Mesenchymal stem cell (in vitro differentiated cells and primary cell): ENCODE measurements around the gene CBR1.

ENCODE experiments used
- DNase-seq: peaks from one replicate; pipeline ENCODE4 v3.0.0-alpha.2; 2013
- H2AFZ ChIP-seq: one replicate; pipeline ENCODE4 v1.6.1; 2013; ENCODE audit warnings: low read depth, mild to moderate bottlenecking, control low read depth, inconsistent platforms, low read length, moderate library complexity
- H2AK5ac ChIP-seq: 2 replicates; pipeline ENCODE4 v1.6.1; 2013; ENCODE audit warnings: low read length, moderate library complexity, mild to moderate bottlenecking, inconsistent platforms; ENCODE audit not compliant: severe bottlenecking
- H2BK120ac ChIP-seq: one replicate; pipeline ENCODE4 v1.6.1; 2013; ENCODE audit warnings: low read depth, mild to moderate bottlenecking, inconsistent platforms, low read length, moderate library complexity
- H2BK12ac ChIP-seq, 2 experiments: one replicate each; pipeline ENCODE4 v1.6.1; 2013; ENCODE audit warnings: inconsistent platforms in 2 of 2, low read length in 2 of 2, mild to moderate bottlenecking in 2 of 2, moderate library complexity in 2 of 2, control low read depth in 1 of 2
- H2BK15ac ChIP-seq: one replicate; pipeline ENCODE4 v1.6.1; 2013; ENCODE audit warnings: mild to moderate bottlenecking, low read depth, inconsistent platforms; ENCODE audit not compliant: poor library complexity, severe bottlenecking
- H2BK5ac ChIP-seq: 2 replicates; pipeline ENCODE4 v1.6.1; 2013; ENCODE audit warnings: low read depth, mild to moderate bottlenecking, low read length, control low read depth, inconsistent platforms; ENCODE audit not compliant: poor library complexity, severe bottlenecking
- H3K14ac ChIP-seq, 2 experiments: one replicate each; pipeline ENCODE4 v1.6.1; 2013; ENCODE audit warnings: inconsistent platforms in 2 of 2, low read length in 2 of 2, control low read depth in 1 of 2, mild to moderate bottlenecking in 1 of 2, moderate library complexity in 1 of 2
- H3K18ac ChIP-seq, 2 experiments: one replicate each; pipeline ENCODE4 v1.6.1; 2013; ENCODE audit warnings: inconsistent platforms in 2 of 2, low read length in 2 of 2, control low read depth in 1 of 2, low read depth in 1 of 2, mild to moderate bottlenecking in 1 of 2
- H3K23ac ChIP-seq, 2 experiments: one replicate each; pipeline ENCODE4 v1.6.1; 2013; ENCODE audit warnings: inconsistent platforms in 2 of 2, low read length in 2 of 2, mild to moderate bottlenecking in 2 of 2, moderate library complexity in 2 of 2, control low read depth in 1 of 2
- H3K27ac ChIP-seq: 2 replicates; pipeline ENCODE4 v1.5.1; 2013; ENCODE audit warnings: mild to moderate bottlenecking, moderate library complexity, low read length, control low read depth, inconsistent platforms; ENCODE audit not compliant: poor library complexity, severe bottlenecking
- H3K27me3 ChIP-seq, 2 experiments: 2 replicates each; pipeline versions ENCODE4 v1.6.1 to v1.7.0; 2013; ENCODE audit warnings: low read length in 2 of 2, mild to moderate bottlenecking in 2 of 2, moderate library complexity in 2 of 2, control low read depth in 1 of 2, inconsistent platforms in 1 of 2; ENCODE audit not compliant: control insufficient read depth in 1 of 2, insufficient read depth in 1 of 2
- H3K36me3 ChIP-seq, 2 experiments: 2 replicates each; pipeline versions ENCODE4 v1.6.1 to v1.7.0; 2013; ENCODE audit warnings: low read length in 2 of 2, control low read depth in 1 of 2, inconsistent platforms in 1 of 2, low read depth in 1 of 2, mild to moderate bottlenecking in 1 of 2; ENCODE audit not compliant: insufficient read depth in 2 of 2, control insufficient read depth in 1 of 2
- H3K4ac ChIP-seq, 2 experiments: one replicate each; pipeline ENCODE4 v1.6.1; 2013; ENCODE audit warnings: inconsistent platforms in 2 of 2, low read length in 2 of 2, mild to moderate bottlenecking in 2 of 2, moderate library complexity in 2 of 2, control low read depth in 1 of 2, low read depth in 1 of 2
- H3K4me1 ChIP-seq: 2 replicates; pipeline ENCODE4 v1.6.1; 2013; ENCODE audit warnings: low read depth, low read length, control low read depth; ENCODE audit not compliant: control insufficient read depth, insufficient read depth
- H3K4me2 ChIP-seq: 2 replicates; pipeline ENCODE4 v1.6.1; 2013; ENCODE audit warnings: low read length, mild to moderate bottlenecking, inconsistent platforms; ENCODE audit not compliant: poor library complexity, severe bottlenecking
- H3K4me3 ChIP-seq, 2 experiments: 2 replicates each; pipeline versions ENCODE4 v1.5.1 to v1.7.0; 2013; ENCODE audit warnings: low read length in 2 of 2, mild to moderate bottlenecking in 2 of 2, control low read depth in 1 of 2, low read depth in 1 of 2; ENCODE audit not compliant: insufficient read depth in 1 of 2
- H3K79me1 ChIP-seq: replicated peaks from 2 replicates; pipeline ENCODE4 v1.6.1; 2013; ENCODE audit warnings: mild to moderate bottlenecking, control low read depth, low read length, inconsistent platforms; ENCODE audit not compliant: poor library complexity, severe bottlenecking
- H3K9ac ChIP-seq: 2 replicates; pipeline ENCODE4 v1.7.0; 2013; ENCODE audit warnings: mild to moderate bottlenecking, low read length, moderate library complexity
- H3K9me3 ChIP-seq: 2 replicates; pipeline ENCODE4 v1.7.0; 2013; ENCODE audit warnings: mild to moderate bottlenecking, low read length; ENCODE audit not compliant: control insufficient read depth
- H4K8ac ChIP-seq: one replicate; pipeline ENCODE4 v1.6.1; 2013; ENCODE audit warnings: inconsistent platforms, mild to moderate bottlenecking, low read length, moderate library complexity
- H4K91ac ChIP-seq: one replicate; pipeline ENCODE4 v1.6.1; 2013; ENCODE audit warnings: mild to moderate bottlenecking, low read length, inconsistent platforms
- WGBS: methylation state at CpG from one replicate; pipeline ENCODE4 v1.1.7; 2013; ENCODE audit warnings: mixed read lengths; 5-methylcytosine and 5-hydroxymethylcytosine counted together

Gene CBR1

GRCh38 chr21:36038701-36039497 is 30.9 kb upstream of the CBR1 start:
- Histone ChIP-seq H2BK12ac (no peak overlapping the region), H2AK5ac (no peak overlapping the region), H3K27ac (no peak overlapping the region), H3K4ac (no peak overlapping the region), H4K8ac (no peak overlapping the region), H3K23ac (no peak overlapping the region), H3K4me2 (no peak overlapping the region), H3K9me3 (no peaks in the 10 kb centered on the region), H3K14ac (no peak overlapping the region), H3K27me3 (no peaks in the 10 kb centered on the region), H2BK120ac (no peak overlapping the region), H3K9ac (no peak overlapping the region), H4K91ac (no peak overlapping the region), H3K4me1 (peaks cover 8% of the 10 kb centered on the region), H3K36me3 (peaks cover 43 to 84% of the 10 kb centered on the region in 2 experiments), H2AFZ (no peak overlapping the region), H2BK15ac (no peak overlapping the region), H3K4me3 (no peak overlapping the region), H3K18ac (no peak overlapping the region), H3K79me1 (peaks cover 5% of the 10 kb centered on the region), H2BK5ac (no peak overlapping the region)
- WGBS = 97% methylated on average over 13 of the region's 17 CpGs
- DNase-seq = no peak

DNA sequence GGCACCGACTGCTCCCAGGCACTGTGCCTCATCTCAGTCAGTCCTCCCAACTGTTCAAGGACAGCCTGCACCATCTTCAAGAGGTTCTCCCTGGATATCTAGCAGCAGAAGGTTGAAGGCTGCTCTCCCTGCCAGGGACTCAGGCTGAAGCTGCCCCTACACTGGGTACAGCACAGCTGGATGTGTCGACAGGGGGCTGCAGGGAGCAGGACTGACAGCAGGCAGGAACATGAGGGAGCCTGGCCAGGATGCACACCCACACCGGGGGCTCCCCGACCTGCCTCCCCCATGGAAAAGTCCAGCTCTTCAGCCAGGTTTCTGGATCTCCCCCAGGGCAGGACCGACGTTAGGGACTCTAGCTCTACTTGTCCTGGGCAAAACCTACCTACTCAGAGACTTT is 30.0 kb upstream of the CBR1 start:
- Histone ChIP-seq H2BK5ac (no peak overlapping the region), H2BK12ac (no peak overlapping the region), H3K36me3 (peaks cover 44 to 88% of the 10 kb centered on the region in 2 experiments), H4K91ac (no peak overlapping the region), H2AK5ac (no peak overlapping the region), H3K4me3 (no peak overlapping the region), H3K9me3 (no peaks in the 10 kb centered on the region), H3K4me2 (no peak overlapping the region), H2AFZ (no peak overlapping the region), H2BK120ac (no peak overlapping the region), H3K4me1 (peaks cover 8% of the 10 kb centered on the region), H3K14ac (no peak overlapping the region), H3K18ac (no peak overlapping the region), H3K23ac (no peak overlapping the region), H3K27me3 (no peaks in the 10 kb centered on the region), H3K79me1 (peaks cover 9% of the 10 kb centered on the region), H3K4ac (no peak overlapping the region), H4K8ac (no peak overlapping the region), H3K9ac (no peak overlapping the region), H3K27ac (no peak overlapping the region), H2BK15ac (no peak overlapping the region)
- DNase-seq = no peak
- WGBS = over 99% methylated on average over 6 of the region's 6 CpGs

DNA sequence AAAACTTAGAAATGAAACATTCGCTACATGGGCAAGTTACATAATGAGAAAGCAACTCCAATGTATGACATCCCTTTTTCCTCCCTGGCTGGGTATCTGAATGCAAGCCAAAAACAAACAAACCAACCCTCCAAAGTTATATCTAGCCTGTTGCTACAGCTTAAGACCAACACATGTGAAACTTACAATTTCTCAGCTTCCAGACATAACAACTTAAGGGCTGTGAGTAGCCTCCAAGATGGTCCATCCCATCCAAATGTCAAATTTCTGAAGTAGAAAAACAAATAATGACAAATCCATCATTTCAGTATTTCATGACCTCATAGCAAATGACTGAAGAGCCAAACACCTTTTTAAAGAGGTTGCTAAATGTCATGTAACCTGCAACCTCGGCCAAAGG is 29.4 kb upstream of the CBR1 start:
- Histone ChIP-seq H3K4me3 (no peak overlapping the region), H2BK5ac (no peak overlapping the region), H4K91ac (no peak overlapping the region), H2BK15ac (no peak overlapping the region), H3K9ac (no peak overlapping the region), H3K9me3 (no peaks in the 10 kb centered on the region), H2BK12ac (no peak overlapping the region), H3K4me1 (peaks cover 3% of the 10 kb centered on the region), H3K4me2 (no peak overlapping the region), H2AFZ (no peak overlapping the region), H3K18ac (no peak overlapping the region), H3K27me3 (no peaks in the 10 kb centered on the region), H4K8ac (no peak overlapping the region), H2BK120ac (no peak overlapping the region), H3K27ac (no peak overlapping the region), H3K23ac (no peak overlapping the region), H3K4ac (no peak overlapping the region), H3K14ac (no peak overlapping the region), H2AK5ac (no peak overlapping the region), H3K36me3 (peaks cover 44 to 88% of the 10 kb centered on the region in 2 experiments), H3K79me1 (peaks cover 14% of the 10 kb centered on the region)
- over 99% methylated on average over 2 of the region's 2 CpGs for WGBS
- DNase-seq = no peak

GRCh38 chr21:36041910-36042309 is 27.9 kb upstream of the CBR1 start:
- Histone ChIP-seq H2AFZ (no peak overlapping the region), H3K79me1 (peaks cover 17% of the 10 kb centered on the region), H3K27ac (no peak overlapping the region), H3K14ac (no peak overlapping the region), H2BK15ac (no peak overlapping the region), H3K4me3 (no peak overlapping the region), H3K36me3 (peaks cover 45 to 88% of the 10 kb centered on the region in 2 experiments), H2BK120ac (no peak overlapping the region), H3K23ac (no peak overlapping the region), H3K18ac (no peak overlapping the region), H3K9ac (no peak overlapping the region), H2BK12ac (no peak overlapping the region), H3K4me1 (no peaks in the 10 kb centered on the region), H4K91ac (no peak overlapping the region), H4K8ac (no peak overlapping the region), H3K9me3 (no peaks in the 10 kb centered on the region), H2BK5ac (no peak overlapping the region), H2AK5ac (no peak overlapping the region), H3K27me3 (no peaks in the 10 kb centered on the region), H3K4me2 (no peak overlapping the region), H3K4ac (no peak overlapping the region)
- DNase-seq = no peak
- 100% methylated on average over 1 of the region's 1 CpG for WGBS
